Amniotic stem cell (primary cell): ENCODE results near the gene TRA2A.
"Not testable (repeated sequence)": the region's sequence is repeated elsewhere in the genome, so short reads cannot be mapped to it uniquely, and the experiment has no call there.

Source experiments
- DNase-seq: peaks from one replicate; lab custom pipeline; 2025; lab: John Stamatoyannopoulos, UW

TRA2A gene

DNA sequence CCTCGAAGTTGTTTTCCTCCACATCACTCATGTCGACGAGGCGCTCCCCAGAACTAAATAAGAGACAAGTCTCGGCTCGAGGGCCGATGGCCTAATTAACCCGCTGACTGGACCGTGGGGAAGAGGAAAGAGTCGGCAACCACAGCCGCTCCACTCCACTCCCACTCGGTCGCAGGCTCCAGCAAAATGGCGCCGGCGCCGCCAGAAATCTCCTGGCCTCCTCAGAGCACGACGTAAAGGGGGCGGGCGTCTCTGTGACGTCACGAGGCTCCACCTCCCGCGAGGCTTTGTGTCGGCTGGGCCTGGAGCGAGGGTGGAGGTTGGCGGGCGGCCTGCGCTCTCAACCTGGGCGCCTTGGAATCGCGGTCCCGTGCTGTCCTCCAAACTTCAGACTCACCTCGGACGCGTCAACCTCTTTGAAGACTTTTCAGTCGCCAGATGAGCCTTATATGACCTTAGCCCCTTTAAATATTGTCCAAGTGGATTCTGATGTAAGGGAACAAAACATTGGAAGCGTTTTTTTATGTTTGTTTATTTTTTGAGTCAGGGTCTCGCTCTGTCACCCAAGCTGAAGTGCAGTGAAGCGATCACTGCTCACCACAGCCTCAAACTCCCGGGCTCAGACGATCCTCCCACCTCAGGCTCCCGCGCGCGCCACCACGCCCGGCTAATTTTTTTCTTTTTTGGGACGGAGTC is at the start of gene TRA2A:
Gene TRA2A, minus strand, starts transcription at position 188 of the 696 bp plus-strand sequence. Its CDS starts 157 bp downstream, at position 31.
- peak; percentile 74 for DNase-seq

DNA sequence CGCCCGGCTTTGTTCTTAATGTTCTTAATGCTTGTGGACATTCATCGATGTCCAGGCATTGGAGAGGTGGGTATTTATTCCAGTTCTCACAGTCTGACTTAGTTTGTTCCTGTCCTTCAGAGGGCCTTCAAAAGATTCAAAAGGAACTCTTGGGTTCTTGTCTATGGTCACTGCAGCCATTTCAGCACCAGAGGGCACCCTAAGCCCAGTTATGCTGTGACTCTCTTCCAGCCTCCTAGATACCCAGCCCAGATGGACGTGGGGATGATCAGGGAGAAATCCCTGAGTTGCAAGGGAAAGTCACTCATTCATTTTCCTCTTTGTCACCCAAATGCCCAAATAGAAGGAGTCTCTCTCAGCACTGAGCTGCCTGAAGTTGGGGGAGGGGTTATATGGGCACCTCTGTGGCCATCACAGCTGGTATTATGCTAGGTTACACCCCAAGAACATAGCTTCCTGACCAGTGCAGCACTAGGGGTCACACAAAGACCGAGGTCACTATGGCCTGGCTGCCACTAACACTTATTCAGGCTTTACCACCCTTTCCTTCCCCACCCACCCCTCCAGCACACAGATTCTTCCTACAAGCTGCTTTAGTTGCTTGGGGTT is 38.9 kb upstream of the TRA2A start:
- peak; percentile 81 for DNase-seq

DNA sequence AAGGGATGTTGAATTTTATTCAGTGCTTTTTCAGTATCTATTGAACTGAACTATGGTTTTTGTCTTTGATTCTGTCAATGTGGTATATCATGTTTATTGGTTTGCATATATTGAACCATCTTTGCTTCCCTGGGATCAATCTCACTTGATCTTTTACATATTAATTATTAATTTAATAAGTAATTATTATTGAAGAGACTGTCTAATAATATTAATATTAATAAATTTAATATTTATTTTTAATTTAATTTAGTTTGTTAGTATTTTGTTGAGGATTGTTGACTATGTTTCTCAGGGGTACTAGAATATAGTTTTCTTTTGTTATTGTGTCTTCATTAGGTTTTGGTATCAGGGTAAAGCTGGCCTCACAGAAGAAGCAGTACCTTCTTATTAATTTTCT is 26.5 kb upstream of the TRA2A start:
- no peak for DNase-seq

DNA sequence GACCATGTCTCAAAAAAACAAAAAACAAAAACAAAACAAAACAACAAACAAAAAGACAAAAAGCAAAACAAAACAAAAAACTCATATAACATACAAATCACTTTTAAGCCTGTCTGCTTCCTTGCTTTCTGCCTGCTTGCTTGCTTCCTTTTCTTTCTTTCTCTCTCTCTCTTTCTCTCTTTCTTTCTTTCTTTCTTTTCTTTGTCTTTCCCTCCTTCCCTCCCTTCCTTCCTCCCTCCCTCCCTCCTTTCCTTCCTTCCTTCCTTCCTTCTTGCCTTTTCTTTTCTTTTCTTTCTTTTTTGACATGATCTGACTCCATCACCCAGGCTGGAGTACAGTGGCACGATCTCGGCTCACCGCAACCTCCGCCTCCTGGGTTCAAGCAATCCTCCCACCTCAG is 15.9 kb upstream of the TRA2A start:
- DNase-seq = no peak

DNA sequence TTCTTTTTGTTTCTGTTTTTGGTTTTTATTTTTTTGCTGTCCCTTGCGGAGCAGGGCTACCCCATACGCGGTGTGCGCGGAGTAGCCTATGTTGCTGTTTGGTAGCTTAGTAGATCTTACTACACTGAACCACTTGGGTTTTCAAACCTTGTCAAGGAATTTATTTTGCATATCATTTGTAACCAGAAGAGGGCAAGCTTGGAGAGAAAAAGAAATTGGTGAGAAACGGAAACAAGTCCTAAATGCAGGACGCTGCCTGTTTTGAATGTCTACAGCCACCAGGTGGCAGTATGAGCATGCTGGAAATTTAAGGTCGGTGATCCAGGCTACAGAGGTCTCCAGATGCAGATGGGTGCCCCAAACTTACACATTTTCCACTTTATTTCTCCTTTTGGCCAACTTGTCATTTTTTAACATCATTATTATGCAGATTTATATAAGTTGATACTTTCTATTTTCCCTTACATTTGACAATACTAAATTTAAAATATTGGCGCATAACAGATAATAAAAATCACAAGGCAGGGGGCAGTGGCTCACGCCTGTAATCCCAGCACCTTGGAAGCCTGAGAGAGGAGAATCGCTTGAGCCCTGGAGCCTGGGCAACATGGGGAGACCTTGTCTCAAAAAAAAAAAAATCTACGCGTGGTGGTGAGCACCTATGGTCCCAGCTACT is 15.3 kb upstream of the TRA2A start:
- DNase-seq = peak; percentile 71

DNA sequence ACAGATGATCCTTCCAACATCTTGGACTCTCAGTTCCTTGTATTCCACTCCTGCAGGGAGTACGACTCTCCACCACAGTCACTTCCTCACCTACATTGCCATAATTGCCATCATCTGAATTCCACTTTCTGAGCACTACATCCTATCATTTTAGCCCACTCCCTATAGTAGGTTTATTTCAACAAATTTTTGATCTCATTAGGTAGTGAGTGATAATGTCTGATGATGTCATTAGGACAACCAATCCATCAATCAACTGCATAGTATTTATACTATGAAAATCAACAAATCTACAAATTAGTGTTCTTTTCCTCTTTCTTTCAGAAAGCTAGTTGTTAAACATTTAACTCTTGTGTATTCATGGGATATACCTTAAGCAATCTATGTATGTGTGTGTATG is 13.7 kb upstream of the TRA2A start:
- DNase-seq = no peak

DNA sequence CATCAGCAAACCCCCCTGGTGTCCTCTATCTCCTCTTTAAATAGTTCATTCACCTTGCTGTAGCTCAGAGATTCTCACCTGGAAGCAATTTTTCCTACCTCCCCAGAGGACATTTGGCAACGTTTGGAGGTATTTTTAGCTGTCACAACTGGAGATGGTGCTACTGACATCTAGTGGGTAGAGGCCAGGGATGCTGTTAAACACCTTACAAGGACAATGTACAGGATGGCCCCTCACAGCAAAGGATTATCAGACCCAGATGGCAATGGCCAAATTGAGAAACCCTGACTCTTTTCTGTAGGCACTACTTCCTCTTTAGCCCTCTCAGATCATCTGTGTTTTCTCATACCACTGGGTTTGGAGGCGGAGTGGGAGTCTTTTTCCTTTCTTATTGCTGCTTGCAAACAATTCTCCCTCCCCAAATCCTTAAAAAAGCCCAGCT is 13.2 kb upstream of the TRA2A start:
- peak; percentile 2 for DNase-seq

DNA sequence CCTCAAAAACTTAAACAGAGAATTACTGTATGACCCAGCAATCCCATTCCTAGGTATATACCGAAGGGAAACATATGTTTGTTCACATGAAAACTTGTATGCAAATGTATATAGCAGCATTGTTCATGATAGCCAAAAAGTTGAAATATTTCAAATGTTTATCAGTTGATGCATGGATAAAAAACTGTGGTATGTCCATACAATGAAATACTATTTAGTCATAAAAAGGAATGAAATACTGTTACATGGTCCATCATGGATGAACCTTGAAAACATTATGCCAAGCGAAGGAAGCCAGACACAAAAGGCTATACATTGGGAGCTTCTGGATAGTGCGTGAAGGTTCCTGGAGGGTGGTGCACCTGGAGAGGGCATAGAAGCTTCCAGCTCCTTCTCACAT is 11.0 kb upstream of the TRA2A start:
- no peak for DNase-seq

DNA sequence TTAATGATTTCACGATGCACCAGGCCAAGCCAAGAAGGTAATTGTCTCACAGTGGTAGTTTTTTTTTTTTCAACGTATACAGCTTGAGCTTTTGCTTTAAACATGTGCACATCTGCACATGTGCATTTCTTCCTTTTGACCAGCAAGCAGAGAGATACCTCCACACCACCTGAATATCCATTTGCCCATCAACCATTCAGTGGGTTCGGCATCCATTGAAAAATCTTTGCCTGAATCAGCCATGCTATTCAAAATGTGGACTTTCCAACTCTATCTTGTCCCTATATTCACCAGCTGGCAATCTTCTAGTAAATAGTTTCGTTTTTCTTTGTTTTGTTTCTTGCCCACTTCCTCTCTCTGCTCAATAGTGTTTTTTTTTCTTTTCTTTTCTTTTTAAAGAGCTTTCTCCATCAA is 7.7 kb upstream of the TRA2A start:
- DNase-seq = no peak

DNA sequence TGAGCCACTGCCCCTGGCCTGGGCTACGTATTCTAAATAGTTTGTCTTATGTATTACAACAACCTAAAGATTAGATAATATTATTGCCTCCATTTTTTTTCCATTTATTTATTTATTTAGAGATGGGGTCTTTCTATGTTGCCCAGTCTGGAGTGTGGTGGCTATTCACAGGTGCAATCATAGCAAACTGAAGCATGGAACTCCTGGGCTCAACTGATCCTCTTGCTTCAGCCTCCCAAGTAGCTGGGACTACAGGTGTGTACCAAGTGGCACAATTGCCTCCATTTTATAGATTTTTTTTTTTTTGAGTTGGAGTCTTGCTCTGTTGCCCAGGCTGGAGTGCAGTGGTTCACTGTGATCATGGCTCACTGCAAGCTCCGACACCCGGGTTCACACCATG is 6.5 kb upstream of the TRA2A start:
- no peak for DNase-seq

DNA sequence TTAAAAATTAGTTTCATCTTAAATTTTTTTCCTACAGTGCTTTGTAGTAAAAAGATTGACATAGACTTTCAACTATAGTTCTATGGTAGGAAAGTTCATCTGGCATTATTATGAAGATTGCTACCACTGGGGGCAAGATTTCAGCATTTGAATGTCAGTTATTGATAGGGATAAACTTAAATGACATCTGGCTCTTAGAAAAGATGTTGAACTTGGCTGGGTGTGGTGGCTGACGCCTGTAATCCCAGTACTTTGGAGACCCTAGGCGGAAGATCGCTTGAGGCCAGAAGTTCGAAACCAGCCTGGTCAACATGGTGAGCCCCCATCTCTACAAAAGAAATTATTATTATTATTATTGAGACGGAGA is 1.4 kb upstream of the TRA2A start:
- DNase-seq = no peak

DNA sequence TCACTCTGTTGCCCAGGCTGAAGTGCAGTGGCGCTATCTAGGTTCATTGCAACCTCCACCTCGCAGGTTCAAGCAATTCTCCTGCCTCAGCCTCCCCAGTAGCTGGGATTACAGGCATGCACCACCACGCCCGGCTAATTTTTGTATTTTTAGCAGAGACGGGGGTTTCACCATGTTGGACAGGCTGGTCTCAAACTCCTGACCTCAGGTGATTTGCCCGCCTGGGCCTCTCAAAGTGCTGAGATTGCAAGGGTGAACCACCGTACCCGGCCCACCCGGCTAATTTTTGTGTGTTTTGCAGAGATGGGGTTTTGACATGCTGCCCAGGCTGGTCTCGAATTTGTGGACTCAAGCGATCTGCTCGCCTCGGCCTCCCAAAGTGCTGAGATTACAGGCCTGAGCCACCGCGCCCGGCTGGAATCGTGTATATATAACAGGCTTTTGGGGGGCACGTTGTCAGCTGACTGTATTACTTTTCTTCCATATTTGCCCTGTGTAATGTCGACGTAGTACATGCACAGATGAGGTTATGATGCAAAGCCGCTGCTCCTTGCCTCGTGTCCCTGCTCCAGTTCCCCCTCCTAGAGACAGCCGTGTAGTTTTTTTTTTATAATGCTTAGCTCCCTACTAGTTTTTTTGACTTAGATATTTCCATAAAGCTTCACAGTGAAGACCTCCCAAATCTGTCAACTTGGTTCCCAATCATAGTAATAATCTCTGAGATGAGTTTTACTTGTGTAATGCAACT is 883 bp upstream of the TRA2A start:
- DNase-seq = no peak

DNA sequence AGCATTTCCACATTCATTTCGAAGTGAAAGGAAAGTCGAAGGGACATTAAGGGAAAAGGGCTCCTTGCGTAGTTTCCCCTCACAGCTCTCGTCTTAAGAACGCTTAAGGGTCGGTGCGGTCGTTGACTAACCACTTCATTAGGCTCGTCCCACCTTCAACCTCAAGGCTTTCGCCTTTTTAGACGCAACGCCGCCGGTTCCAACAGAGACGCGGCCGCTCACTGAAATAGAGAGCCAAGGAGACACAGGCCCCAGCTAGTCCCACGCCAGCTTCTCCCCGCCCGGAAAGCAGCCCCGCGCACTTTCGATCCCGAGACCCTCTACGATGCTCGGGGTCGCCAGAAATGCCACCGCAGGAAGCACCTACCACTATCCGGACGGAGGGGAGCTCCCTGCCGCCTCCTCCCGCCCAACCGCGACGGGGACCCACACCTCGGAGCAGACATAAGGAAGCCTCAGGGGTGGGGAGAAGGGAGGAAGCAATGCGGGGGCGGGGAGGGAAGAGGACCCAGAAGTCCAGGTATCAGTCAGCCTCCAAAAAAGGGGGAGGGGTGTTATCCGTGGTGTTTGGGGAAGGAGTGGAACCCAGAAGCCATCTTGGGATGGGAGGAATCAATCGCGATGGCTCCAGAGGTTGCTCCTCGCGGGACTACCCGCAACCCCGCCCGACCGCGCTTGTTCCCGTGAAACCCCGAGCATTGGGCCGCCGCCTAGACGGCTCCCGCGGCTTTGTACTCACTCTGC is 559 bp downstream of the TRA2A start:
- DNase-seq = peak; percentile 39

DNA sequence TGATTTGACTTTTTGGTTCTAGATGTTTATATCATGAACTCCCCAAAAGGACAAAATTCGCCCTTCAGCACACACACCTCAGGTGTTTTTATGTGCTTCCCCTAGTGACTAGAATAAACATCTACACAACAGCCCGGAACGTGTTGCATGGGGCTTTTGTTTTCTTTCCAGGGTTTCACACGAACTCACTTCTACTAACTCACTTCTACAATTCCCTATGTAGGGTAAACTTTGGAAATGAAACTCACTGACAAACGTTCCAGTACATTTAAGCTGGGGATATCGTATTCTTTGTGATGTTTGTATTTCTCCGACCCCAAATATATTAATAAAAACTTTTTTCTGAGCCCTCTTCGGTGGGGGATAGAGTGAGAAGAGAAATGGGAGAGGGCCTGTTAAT is 1.4 kb downstream of the TRA2A start:
- DNase-seq = no peak

DNA sequence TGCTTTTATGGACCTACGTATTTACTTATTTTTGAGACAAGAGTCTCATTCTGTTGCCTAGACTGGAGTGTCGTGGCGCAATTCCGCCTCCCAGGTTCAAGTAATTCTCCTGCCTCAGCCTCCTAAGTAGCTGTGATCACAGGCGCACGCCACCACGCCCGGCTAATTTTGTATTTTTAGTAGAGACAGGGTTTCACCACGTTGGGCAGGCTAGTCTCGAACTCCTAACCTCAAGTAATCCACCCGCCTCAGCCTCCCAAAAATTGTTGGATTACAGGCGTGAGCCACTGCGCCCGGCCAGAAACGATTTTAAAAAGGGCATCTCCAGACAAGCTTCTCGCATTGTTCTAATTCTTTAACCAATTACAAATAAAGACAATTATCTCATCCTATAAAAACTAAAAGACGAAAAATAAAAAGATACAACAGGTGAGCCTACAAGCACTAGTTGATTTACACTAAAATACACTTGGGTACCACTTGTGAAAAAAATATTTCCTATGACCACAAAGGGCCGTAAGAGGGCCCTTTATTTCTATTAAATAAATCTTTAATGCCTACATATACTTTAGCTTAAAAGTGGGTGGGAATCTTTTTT is 2.4 kb downstream of the TRA2A start:
- no peak for DNase-seq

DNA sequence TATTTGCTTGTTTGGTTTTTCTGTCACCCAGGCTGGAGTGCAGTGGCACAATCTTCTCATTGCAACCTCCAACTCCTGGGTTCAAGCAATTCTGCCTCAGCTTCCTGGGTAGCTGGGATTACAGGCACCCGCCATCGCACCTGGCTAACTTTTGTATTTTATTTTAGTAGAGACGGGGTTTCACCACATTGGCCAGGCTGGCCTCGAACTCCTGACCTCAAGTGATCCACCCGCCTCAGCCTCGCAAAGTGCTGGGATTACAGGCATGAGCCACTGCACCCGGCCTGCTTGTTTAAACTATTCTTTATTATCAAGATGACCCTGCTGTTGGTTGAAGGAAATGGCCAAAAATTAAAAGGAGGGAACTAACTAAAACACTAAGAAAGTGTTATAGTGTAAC is 6.2 kb downstream of the TRA2A start:
- DNase-seq = not testable (repeated sequence)

DNA sequence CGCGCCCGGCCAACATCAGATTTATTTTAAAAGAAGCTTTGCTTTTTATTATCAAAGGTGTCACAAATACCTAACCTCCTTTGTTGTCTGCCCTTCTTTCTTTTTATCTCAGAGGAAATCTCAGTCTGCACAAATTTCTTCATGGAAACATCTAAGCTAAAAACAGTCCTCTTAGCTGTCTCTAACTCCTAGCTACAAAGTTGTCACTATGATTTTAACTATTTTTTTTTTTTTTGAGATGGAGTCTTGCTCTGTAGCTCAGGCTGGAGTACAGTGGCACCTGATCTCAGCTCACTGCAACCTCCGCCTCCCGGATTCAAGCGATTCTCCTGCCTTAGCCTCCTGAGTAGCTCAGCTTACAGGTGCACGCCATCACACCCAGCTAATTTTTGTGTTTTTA is 7.3 kb downstream of the TRA2A start:
- no peak for DNase-seq

DNA sequence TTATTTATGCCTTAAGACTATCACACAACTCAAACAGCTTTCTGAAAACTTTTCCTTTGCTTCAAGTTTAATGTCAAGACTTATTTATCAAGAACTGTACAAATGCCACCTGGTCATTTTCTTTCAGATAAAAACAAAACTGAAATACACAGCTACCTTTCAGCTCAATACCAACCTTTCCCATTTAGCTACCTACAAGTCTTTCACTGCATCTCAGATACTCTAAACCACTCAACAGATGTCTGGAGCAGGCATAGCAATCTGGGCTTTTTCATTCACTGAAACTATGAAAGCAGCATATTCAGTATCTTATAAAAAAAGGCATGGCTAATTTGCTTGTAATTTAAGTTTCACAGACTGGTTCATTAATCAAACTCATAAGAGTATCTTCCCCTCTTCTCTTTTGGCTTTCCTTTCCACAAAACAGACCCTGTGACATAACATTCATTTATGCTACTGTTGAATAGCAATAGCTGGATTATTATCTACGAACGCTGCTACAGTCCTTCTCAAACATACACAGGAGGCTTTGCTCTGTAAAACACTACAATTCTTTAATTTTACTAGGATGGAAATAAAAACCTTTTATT is 8.2 kb downstream of the TRA2A start:
- DNase-seq = no peak

DNA sequence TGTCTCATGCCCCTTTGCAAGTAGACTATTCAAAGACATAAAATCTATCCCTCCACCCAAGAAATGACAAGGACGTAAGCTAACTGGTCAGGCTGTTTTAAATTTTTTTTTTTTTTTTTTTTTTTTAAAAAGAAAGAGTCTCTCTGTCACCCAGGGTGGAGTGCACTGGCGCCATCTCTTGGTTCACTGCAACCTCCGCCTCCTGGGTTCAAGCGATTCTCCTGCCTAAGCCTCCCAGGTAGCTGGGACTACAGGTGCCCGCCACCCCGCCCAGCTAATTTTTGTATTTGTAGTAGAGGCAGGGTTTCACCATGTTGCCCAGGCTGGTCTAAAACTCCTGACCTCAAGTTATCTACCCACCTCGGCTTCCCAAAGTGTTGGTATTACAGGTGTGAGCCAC is 11.2 kb downstream of the TRA2A start:
- no peak for DNase-seq

DNA sequence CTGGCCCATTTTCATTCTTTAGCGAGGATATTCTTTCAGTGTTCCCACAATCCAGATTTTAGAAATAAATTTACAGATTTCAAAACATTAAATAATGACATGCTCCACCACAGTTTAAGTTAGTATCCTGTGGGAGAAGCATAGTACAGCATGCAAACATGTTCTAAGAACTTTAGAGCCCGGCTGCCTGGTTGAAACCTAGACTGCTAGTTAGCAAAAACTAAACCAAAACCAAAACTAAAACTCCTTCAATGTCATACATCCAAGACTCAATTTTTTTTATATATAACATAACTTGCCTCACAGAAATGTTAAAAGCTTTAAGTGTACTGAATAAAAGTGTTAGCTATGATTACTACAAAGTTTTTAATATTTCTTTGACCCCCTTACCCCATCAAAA is 17.0 kb downstream of the TRA2A start:
- DNase-seq = no peak

DNA sequence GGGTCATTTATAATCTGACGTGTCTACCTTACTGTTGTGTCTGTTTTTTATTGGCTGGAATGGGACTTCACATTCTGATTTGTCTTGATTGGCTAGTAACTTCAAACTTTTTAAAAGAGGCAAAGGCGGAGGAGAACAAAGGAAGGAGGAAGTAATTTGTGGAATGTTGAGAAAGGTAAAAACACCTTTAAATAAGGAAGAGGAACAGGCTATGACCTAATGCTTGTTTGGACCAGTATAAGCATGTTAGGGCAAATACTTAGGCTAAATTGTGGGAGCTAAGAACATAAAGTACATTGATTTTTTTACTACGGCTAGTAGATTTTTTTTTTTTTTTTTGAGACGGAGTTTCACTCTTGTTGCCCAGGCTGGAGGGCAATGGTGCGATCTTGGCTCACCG is 18.0 kb downstream of the TRA2A start:
- not testable (repeated sequence) for DNase-seq
